Germinal center (tissue), 1 donor: ENCODE measurements around the gene ITGAL.
"Not testable (repeated sequence)": the region's sequence is repeated elsewhere in the genome, so short reads cannot be mapped to it uniquely, and the experiment has no call there.

Experiments used
- DNase-seq: peaks from one replicate; pipeline ENCODE4 v3.0.0; 2012; ENCODE audit warnings: mixed read lengths, low spot score

Gene ITGAL

DNA sequence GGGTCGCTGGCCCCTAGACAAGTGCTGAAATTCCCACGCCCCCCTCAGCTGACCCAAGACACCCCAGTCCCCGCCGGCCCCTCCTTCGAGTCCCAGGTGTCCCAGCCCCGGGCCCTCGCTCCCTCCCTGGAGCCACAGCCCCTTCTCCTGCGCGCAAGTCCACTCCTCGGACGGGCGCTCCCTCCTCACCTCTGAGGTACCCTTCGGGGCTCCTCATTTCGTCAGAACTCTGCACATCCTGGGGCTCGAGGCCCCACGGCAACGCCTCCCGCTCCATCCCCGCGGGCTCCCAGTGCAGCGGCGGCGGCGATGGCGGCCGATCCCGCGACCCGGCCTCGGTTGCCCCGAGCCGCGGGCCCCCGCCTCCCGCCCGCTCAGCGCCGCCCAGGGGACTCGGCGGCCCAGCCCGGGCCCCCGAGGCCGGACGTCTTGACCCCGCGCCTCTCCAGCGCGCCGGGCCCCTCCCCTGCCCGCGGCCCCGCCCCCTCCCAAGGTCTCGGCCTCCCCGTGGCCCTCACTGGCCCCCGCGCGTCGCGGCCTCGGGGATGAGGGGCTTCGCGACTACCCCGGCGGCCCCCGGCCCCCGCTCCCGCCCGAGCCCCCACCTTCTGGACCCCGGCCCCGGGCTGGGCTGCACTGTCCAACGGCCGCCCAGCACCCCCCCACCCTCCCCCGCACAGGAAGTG lies 53.7 kb downstream of the ITGAL start, which contains the start of gene ZNF768:
Gene ZNF768, minus strand, starts transcription at position 430 of the 686 bp plus-strand sequence. Its CDS starts 153 bp downstream, at position 277.
- DNase-seq: peak; percentile 57

DNA sequence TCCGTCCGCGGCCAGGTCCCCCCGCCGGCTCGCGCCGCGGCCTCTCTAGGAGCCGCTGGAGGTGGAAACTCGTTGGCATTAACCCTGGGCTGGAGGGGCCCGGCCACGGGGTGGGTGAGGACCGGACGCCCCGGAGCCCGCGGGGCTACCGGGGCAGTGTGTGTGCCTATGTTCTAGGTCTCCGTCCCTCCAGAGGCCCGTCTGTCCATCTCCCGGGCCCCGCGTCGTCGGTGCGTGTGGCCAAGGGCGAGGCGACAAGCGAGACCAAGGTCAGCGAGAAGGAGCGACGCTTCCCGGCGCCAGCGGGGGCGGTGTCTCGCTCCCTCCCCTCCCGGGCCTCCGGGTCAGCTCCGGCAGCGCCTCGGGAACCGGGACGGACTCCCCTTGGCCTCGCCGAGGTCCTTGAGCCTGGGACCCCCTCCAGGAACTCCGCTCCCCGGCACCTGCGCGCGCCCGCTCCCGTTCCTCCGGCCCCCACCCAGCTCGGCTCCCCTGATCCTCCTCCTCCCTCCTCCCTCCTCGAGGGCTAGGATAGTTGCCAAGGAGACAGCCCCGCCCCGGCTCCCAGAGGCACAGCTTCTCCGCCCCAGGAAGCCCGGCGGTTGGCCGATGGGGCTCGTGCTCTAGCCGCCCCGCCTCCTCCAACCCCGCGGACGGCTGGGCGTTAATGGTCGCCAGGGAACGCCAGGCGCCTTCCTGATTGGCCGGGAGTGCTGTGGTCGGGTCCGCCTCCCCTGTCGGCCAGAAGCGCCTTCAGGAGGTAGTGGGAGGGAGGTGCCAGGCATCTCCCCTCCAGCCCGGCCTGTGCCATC lies 54.5 kb downstream of the ITGAL start:
- peak; percentile 95 for DNase-seq

DNA sequence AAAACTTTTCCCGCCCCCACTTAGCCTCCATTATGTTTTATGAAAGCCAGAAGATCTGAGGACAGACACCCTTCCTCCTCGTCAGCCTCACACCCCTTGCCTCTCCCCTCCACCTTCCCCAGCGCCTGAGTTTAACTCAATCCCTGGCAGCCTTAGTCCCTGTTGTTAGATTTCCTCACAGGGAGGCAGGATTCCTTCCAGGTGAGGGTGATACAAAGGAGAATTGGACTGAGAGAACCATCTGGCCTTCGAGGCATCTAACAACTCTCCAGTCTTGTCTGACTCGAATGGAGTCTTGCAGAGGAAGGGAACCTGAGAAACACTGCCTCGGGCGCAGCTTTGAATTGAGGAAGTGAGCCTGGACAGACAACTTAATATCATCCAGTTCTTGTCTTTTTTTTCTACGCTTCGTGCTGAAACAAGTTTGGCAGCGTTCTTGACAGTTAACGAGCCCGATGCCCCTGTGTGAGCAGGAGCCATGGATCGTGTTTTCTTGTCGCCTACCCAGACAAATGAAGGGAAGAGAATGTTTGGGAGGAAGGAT lies 55.2 kb downstream of the ITGAL start:
- peak; percentile 82 for DNase-seq

DNA sequence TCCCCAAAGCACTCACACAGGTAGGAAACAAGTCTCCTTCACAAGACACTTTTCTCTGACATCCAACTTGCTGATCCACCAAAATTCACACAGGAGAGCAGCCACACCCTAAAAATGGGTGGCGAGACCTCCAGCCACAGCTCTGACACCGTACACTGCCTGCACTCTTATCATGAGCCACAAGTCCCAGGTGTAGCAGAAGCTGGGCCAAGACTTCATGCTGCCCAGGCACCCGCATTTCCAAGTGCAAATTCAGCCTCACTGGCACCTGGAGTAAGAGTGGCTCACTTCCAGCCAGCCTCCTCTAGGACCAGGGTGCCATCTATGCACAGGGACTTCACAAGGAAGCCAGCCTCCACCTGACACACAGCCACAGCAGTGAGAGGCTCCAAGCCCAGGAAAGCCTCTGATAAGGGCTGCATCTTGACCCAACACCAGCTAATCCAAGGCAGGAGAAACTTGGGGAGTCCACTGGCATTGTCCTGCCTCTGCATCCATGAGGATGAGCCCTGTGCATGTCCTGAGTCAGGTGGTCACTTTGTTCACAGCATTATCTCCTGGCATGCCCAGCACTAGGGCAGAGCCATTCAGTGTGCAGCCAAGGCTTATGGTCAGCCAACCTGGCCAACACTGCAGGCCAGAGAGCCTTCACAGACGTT lies 56.4 kb downstream of the ITGAL start:
- DNase-seq: no peak

DNA sequence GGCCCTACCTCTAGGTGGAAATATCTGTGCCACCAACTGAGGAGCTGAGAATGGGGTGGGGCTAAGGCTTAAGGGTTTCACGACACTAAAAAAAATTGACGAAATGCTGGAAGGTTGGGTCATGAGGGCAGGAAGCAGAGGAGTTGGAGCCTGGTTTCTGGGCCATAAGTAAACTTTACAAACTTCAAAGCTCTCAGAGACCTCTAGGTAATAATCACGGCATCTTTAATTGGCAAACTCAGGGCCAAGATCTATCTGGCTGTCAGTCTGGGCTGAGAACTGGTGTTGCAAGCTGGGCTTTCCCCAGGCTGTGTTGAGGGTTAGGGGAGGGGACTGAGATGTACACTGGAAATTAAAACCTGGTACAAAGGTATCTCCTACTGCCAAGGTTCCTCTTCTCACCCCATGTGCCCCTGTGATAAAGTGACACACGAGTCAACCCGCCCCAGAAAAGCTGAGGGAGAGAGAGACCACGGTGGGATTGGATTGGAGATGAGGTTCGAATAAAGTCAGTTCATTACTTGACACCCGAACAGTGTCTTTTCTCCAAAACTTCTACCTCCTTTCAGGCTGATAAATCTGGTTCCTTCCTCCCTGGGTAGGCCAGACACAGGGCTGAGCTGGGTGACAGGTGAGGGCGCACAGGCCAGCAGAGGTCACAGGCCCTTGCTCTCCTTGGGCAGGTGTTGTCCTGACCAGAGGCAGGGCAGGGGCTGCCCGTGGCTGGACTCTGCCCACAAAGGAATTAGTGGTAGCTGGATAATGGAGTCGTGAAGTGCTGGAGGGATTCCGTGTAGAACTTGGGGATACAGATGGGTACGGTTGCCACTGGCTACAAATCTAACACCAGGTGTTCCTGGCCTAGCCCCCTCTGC lies 57.9 kb downstream of the ITGAL start:
- DNase-seq: no peak

DNA sequence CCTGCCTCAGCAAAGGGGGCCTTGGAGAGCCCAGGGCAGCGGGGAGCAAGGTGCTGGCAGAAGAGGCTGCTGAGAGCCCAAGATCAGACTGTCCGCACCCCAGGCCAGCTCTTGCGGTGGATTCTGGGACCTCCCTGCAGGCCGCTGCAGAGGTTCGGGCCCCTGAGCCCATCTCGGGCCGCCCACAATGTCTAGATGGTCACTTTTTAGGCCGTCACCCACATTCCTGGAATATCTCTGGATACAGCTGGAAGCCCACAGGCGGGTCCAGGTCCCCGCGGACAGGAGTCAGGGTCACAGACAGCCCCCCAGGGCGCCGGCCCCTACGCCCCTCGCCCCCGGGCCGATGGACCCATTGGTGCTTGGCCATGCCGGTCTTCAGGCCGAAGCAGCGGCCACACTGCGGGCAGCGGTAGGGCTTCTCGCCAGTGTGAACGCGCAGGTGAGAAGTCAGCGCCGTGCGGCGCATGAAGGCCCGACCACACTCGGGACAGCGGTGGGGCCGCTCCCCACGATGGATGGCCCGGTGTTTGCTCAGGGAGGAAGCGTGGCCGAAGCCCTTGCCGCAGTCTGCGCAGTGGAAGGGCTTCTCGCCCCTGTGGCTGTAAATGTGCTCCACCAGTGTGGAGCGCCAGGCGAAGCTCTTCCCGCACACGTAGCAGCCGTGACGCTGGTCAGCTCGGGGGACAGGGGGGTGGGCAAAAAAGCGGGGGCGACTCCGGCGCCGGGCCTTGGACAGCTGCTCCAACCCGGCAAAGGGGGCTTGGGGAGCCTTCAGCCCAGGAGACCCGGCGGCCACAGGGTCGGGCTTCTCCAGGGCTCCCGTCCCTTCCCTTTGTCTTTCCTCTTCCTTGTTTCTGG lies 60.0 kb downstream of the ITGAL start:
- no peak for DNase-seq

DNA sequence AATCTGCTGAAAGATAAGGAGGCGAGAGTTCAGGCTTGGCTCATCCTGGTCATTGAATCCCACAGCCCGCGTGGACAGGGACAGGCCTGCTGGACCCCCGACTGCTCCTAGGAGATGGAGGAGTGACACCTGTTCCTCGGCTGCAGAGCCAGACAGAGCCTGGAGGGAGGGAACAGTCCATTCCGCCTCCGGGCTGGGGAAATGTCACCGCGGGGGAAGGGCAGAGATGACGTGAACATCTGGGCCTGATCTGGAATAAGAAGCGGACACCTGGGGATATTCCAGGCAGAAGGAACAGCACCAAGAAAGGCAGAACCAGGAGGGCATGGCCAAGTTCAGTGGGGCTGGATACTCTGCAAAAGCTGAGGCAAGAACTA lies 60.6 kb downstream of the ITGAL start:
- no peak for DNase-seq

DNA sequence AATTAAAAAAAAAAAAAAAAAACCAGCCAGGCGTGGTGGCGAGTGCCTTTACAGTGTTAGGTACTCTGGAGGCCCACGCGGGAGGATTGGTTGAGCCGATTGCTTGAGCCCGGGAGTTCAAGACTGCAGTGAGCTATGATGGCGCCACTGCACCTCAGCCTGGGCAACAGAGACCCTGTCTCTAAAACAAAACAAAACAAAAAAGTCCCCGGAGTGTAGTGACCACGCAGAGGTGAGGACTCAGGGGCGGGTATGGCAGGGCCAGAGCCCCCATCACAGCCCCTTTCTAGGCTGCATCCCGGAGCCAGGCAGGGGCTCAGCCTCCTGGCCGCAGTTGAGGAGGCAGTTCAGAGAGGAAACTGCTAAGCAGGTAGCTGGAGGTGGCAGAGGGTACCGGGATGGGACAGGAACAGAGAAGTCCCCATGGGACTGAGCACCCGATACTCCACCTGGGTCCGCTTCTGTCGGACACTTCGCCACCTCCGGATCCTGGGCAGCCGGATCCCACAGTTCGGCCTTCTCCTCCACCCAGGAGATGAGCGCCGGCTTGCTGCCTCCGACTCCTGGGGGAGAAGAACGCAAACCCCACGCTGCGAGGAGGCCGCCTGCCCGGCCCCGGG lies 61.3 kb downstream of the ITGAL start:
- DNase-seq: no peak

DNA sequence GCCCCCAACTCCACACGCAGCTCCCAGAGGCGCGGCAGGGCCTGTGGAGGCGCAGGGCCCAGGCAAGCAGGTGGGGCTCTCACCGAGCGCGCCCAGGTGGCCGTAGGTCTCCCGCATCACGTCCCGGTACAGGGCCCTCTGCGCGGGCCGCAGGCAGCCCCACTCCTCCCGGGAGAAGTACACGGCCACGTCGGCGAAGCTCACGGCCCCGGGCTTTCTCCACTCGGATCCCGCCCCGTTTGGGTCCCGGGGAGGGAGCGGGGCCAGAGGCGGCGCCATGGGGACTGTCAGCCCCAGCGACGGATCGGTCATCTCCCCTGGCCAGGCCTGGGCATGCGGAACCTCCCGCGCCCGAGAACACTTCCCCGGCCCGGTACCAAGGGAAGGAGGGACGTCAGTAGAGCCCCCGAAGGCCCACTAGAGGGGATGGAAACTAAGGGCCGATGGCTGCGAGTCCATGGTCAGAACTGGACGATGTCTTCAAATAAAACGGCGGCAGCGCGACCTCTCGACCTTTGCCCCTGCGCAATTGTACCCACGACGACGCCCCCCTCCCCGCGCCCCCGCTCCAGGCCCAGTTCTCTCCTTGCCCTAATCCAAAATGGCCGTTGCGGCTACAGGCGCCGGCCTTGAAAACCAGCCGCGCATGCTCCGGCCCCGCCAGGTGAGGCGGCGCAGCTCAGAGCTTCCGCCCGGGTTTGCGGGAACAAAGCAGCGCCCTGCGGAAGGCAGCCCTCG lies 62.0 kb downstream of the ITGAL start, which contains the start of gene ZNF747:
Gene ZNF747, minus strand, starts transcription at position 491 of the 738 bp plus-strand sequence. Its CDS starts 179 bp downstream, at position 312.
- DNase-seq: peak; percentile 93

DNA sequence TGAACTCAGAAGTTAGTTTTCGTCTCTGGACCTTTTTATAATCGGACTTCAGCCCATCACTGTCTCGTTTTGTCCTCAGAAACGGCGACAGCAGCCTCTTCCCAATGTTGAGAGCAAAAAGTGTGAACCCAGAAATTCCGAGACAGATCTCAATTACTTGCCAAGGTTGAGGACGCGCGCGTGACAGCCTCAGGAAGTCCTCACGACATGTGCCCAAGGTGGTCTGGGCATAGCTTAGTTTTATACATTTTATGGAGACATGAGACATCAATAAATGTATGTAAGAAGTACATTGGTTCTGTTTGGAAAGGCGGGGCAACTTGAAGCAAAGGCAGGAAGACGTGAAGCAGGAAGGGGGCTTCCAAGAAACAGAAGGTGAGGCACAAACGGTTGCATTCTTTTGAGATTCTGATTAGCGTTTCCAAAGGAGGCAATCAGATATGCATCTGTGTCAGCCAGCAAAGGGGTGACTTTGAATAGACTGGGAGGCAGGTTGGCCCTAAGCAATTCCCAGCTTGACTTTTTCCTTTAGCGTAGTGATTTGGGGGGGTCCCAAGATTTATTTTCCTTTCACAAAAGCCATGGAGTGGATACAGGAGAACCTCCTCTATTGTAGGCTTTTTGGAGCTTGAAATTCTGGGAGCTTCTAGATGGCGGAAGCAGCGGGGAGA lies 62.7 kb downstream of the ITGAL start:
- DNase-seq: no peak

DNA sequence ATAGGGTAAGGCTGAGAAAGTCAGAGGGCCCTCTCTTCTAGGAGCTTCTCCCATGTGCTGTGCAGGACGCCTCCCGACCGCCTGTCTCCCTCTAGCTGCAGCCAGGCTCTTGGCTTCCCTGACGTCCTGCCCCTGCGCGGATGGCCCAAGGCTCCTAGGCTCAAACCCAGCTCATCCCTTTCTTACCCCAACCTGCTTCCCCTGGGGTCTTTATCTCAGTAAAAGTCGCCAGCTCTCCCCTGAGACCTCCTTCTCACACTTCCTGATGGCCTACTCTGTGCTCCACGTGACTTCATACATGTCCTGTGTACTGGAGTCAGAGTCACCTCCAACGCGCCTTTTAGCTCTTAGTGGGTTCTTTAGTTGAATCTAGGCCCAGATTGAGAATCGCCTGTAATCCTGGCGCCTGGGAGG lies 63.2 kb downstream of the ITGAL start:
- peak; percentile 72 for DNase-seq

DNA sequence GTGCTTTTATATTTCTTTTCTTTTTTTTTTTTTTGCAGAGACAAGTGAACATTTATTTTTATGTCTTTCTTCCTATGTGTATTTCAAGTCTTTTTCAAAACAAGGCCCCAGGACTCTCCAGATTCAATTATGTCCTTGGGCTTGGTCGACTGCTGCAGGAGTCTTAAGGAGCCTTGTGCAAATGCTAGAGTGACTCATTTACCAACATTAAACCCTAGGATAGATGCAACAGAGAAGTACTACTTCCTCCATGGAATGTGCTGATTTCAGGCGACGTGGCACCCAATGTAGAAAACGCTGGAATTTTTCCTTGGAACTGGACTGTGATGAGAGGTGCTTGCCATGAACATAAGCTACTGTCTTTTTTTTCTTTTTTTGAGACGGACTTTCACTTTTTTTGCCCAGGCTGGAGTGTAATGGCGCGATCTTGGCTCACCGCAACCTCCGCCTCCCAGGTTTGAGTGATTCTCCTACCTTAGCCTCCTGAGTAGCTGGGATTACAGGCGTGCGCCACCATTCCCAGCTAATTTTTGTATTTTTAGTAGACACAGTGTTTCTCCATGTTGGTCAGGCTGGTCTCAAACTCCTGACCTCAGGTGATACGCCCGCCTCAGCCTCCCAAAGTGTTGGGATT lies 64.0 kb downstream of the ITGAL start:
- DNase-seq: not testable (repeated sequence)

DNA sequence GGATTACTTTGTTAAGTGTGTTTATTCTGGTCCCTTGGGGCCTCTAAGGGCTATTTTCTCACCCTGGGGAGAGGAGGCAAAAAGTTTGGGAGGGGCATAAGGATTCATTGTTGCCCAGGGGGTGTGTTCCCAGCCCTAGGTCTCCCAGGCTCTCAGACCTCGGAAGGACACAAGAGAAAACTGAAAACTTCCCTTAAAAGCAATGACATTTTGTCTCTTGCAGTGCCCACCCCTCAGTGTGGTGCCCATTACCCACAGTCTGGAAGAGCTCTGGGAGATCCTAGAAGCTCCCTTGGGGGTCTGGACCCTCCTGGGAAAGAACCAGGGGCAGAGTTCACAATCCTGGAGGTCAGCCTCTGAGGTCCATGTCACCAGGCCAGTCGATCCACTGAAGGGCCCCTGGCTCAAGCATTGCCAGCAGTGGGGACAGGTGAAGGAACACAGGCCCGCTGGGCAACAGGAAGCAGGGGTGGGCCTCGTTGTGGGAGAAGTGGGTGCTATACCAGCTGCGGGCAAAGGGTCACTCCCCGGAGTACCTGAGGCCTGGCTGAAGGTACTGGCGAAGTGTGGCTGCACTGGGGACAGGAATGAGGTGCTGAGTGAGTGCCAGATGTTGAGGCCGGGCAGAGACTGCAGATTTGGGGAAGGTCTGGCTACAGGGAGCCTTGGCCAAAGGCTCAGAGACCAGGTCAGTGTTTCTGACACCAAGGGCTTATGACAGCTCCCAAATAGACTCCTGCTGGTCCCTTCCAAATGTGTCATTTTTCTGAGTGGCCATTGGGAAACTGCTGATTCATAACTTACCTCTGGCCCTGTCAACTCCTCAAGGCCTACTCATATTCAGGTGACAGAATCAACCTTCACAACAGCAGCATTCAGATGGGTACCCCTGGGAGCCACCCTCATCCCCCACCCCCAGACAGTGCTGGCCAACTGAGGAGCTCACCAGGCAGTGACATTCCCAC lies 66.7 kb downstream of the ITGAL start:
- no peak for DNase-seq

DNA sequence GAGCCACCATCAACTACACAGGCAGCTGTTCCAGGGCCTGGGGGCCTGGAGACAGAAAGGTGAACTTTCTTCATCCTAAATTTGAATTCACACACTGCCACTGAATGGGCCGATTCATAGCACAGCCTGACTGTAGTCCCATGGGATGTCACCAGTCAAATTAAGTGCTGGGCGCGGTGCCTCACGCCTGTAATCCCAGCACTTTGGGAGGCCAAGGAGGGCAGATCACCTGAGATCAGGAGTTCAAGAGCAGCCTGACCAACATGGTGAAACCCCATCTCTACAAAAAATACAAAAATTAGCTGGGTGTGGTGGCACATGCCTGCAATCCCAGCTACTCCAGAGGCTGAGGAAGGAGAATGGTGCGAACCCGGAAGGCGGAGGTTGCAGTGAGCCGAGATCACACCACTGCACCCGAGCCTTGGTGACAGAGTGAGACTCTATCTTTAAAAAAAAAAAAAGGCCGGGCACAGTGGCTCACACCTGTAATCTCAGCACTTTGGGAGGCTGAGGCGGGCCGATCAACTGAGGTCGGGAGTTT lies 67.5 kb downstream of the ITGAL start:
- DNase-seq: not testable (repeated sequence)

DNA sequence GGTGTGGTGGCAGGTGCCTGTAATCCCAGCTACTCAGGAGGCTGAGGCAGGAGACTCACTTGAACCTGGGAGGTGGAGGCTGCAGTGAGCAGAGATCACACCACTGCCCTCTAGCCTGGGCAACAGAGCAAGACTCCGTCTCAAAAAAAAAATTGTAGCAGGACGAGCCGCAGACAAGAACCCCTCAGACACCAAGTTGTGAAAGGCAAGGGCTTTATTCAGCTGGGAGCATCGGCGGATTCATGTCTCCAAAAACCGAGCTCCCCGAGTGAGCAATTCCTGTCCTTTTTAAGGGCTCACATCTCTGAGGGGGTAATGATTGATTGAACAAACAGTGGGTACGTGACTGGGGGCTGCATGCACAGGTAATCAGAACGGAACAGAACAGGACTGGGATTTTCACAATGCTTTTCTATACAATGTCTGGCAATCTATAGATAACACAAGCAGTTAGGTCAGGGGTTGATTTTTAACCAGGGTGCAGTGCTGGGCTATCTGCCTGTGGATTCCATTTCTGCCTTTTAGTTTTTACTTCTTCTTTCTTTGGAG lies 68.4 kb downstream of the ITGAL start:
- DNase-seq: not testable (repeated sequence)
